22Rv1 (cell line): ENCODE data around the gene SEMA3E.

Experiments
- CTCF ChIP-seq: fragments of 450-650 bp; IDR thresholded peaks from 2 replicates; pipeline ENCODE4 v1.5.1; 2017; ENCODE audit warnings: mild to moderate bottlenecking
- ZFX ChIP-seq: fragments of 450-650 bp; IDR thresholded peaks from 2 replicates; pipeline ENCODE4 v1.6.1; 2017; ENCODE audit warnings: antibody characterized with exemption, borderline replicate concordance

DNA sequence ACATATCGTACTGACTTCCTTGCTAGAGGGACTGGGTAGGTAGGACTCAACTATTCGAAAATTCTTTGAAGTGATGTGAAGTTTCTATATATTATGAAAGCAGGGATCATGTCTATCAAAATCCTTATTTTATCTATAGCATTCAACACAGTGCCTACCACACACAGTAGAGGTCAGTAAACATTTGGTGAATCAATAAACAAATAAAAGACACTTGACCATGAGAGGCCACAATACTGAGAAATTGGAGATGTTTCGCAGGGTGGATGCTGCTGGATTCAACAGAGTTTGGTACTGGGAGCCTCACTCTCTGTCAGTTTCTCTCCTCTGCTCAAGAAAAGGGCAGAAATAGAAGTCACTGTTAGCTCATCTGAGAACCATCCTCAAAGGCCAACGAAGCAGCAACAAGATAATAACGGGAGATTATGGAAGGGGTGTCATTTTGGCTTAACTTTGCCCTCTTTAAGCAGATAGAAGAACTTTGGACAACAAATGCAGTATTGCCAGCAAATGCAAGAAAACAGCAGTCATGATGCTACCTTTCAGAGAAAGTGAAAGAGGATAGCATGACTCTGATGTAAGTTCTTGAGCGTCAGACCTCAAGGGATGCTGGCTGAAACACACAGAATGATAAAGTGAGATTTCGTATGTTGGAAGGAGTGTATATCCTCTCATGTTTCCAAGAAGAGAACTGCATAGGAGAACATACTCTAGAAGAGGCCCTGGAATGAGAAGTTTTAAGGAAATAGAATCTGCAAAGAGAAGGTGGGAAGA is 107.6 kb downstream of the SEMA3E start:
- TF ChIP-seq ZFX (no peak), CTCF (no peak)
